ENCODE measurements around the gene PERM1.

GRCh38 chr1:978069-978834, 3.6 kb downstream of the PERM1 start:
- no peak for TF ChIP-seq POLR2A (IDR thresholded peaks at IDR 0.05)
- TF ChIP-seq CTCF (IDR thresholded peaks at IDR 0.05): no peak

All from Peyer's patch (tissue), 4 donors.